Femur (tissue), 1 donor: ENCODE results near the gene GABRR2.
"Not testable (repeated sequence)": the region's sequence is repeated elsewhere in the genome, so short reads cannot be mapped to it uniquely, and the experiment has no call there.

Source experiments
- DNase-seq: peaks from one replicate; pipeline ENCODE4 v3.0.0-alpha.2; 2017

The GABRR2 gene

DNA sequence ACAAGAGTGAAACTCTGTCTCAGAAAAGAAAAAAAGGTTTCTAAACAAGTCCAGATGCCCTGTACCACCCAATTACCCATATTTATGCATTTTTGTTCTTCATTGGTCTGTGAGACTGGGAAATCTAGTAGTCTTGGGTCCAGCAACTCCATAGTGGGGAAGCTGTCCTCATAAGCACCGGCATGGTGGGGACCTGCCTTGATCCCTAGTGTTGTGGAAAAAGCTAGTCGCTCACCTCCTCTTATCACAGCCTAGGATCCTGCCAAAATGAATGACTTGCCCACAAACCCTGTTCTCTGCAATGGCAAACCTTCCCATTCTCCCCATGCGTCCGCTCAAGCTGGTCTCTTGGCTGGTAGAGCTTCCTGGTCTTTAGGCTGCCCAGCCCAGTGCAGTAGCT lies 59.7 kb downstream of the GABRR2 start:
- DNase-seq = no peak

DNA sequence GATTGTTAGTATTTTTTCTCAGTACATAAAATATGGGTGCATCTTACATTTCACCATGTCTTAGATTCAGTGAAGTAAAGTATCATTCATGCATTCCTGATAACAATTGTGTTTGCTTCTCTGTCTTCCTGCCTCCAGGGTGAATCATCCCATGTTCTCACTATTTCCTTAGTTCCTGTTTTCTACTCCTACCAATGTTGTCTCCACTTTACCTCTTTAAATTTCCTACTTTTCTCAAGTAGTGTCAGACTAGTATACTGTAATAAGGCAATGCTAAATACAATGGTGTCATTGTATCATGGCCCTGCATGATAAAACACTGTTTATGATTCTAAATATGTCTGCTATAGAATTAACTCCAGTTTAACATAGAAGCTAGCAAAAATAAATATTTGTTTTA lies 60.5 kb downstream of the GABRR2 start:
- no peak for DNase-seq

DNA sequence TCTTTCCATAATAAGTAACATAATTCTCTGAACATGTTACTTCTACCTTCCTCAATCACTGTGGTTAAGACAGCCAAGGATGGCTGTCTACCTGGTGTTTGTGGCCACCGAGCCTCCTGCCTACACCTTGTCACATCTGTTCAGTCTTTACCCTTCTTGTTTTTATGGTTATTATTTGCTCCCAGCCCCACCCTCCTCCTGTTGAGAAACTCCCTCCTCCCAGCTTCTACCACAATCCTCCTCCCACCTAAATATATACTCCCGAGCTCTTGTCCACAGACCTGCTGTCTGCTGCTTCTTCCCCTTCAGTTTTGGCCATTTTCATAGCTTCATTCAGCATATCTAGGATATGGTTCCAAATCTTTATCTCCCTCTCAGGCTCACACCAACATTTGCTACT lies 62.2 kb downstream of the GABRR2 start:
- DNase-seq = no peak

DNA sequence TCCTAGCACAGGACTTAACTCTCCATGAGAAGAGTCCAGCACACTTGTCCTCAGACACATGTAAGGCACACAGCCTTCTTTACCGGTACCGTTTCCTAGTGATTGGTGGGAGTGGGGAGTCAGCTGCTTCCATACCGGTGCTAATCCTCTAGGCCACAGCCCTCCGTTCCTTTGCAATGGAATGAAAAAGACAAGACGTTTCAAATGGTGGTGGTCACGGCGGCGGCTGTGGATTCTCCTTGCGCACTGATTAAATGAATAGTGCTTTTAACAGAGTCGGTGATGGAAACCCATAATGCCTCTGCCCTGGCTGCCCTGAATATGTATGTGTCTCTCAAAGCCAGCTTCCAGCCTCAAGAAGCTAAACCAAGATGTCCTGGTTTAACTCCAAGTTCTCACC lies 63.1 kb downstream of the GABRR2 start:
- DNase-seq = no peak

DNA sequence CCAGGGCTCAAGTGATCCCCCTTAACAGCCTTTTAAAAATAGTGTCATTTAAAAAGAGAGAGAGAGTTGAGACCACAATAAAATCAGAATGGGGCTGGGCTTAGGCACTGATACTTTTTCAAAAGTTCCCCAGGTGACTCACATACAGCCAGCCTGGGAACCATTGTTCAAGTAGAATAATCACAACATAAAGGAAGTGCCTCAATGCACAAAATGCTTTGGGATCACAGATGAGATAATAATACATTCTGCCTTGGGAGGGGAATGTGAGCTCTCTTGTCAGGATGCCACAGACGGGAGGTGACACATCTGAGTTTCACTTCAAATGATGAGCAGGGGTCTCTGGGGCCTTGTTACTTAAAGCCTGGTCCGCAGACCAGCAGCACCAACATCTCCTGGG lies 63.9 kb downstream of the GABRR2 start:
- DNase-seq = no peak

DNA sequence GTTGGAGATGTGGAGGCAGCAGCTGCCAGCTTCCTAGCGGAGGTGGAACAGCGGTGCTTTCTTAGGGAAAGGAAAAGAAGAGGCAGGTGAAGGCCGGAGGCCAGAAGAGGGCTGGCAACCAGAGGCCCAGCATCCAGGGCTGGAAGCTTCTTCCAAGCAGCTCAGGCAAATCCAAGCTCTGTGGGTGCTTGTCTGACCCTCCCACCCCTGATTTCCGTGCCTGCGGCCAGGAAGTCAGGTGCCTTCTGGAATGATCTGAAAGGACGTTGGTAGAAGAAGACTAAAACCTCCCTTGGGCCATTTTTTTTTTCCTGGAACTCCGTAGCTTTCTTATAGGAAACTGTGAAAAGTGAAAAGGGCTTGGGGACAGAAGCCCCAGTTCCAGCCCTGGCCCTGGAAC lies 64.9 kb downstream of the GABRR2 start:
- DNase-seq = no peak

DNA sequence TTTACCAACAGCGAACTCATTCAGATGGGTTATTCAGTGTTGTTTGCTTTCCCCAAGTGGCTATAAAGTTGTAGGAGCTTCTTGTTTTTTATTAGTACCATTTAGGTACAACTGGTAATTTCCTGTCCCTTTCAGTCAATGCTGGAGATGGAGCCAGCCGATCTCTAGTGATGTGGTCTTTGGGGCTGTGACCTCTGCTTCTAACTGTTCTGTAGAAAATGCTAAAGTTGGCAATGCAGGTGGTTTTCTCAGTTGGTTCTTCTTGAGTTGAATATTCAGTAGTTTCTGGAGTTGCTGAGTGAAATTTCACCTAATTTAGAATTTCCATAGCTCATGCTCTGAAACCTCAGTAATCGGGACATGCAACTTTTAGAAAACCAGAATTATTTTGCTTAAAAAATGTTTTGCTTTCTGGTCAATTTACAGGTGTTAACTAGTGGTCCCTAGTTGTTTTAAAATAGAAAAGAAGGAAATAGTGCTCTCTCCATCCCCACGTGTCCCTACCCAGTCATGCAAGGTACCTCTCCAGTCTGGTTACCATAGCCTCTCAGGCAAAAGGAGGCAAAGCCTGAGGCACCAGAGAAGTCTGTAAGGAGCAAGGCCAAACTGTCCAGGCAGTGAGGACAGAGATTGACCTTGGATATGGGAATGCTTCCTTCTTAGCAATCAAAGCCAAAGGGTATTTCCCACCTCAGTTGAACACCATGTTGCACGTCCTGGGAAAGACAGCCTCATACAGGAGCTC lies 70.7 kb downstream of the GABRR2 start:
- no peak for DNase-seq

DNA sequence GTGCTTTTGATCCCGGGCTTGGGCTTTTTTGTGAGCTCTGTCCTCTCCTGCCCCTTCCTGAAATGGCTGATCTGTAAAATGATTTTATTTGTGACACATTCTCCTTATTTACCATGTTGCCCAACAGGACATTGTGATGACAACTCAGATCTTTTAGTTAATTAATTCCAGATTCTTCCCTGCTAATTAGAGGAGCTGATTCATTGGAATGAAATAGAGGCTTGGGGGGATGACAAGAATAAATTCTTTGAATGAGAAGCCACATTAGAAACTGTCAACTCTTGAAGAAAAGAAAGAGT lies 71.8 kb downstream of the GABRR2 start:
- no peak for DNase-seq

DNA sequence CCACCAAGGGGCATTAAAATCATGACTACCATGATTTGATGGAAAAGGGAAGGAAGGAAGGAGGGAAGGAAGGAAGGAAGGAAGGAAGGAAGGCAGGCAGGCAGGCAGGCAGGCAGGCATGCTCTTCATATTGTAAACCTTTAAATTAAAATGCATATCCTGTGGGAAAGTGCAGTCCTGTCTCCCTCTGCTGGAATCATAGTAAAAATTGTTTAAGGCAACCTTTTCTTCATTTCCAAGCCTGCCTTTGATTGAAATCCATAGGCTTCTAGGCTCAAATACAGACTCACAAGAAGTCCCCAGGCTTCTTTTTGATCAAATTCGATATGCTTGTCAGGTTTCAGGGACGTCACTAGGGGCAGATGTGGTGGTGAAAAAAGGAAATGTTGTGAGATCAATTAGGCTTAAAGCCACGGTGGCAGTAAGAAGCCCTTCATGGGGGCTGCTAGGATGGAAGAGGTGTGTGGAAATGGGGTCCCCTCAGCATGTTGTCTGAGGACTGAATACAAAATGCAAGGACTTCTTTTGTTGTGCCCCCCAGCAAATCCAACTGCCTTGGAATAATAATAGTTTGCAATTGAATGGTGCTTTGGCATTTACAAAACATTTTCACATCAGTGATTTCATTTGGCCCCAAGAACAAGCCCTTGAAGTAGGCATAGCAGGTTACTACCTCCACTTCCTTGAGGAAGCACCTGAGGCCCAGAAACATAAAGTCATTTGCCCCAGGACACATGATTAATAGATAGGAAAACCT lies 72.3 kb downstream of the GABRR2 start:
- peak; percentile 45 for DNase-seq

DNA sequence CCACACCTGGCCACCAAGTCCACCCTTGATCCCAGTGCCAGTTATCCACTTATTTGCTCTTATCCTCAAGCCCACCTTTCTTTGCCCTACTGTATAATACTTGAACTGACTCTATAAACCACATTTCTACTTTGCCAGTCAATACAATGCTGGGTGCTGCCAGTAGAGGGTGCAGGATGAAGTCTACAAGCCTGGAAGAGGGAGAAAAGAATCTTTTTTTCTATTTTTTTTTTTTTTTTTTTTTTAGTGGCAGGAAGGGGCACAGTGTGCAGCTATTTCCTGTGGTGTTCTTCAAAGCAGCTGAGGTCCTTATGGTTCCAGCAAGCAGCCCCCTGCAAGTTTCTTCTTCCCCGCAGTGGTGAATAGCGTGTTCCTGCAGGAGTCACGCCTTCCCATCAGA lies 75.8 kb downstream of the GABRR2 start:
- DNase-seq = no peak

DNA sequence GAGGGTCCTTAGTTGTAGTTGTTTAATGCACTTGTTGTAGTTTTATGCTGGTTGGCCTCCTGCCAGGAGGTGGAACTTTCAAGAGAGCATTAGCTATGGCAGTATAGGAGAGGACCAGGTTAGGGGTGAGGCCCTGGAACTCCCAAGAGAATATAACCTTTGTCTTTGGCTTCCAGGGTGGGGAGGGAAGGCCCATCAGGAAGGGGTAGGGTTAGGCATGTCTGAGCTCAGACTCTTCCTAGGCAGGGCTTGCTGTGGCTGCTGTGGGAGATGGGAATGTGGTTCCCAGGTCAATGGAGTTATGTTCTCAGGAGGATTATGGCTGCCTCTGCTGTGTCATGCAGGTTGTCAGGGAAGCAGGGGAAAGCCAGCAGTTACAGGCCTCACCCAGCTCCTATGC lies 77.9 kb downstream of the GABRR2 start:
- no peak for DNase-seq

DNA sequence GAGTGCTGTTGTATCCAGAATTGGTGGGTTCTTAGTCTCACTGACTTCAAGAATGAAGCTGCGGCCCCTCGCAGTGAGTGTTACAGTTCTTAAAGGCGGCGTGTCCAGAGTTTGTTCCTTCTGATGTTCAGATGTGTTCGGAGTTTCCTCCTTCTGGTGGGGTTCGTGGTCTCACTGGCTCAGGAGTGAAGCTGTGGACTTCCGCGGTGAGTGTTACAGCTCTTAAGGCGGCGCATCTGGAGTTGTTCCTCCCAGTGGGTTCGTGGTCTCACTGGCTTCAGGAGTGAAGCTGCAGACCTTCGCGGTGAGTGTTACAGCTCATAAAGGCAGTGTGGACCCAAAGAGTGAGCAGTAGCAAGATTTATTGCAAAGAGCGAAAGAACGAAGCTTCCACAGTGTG lies 81.5 kb downstream of the GABRR2 start:
- not testable (repeated sequence) for DNase-seq

DNA sequence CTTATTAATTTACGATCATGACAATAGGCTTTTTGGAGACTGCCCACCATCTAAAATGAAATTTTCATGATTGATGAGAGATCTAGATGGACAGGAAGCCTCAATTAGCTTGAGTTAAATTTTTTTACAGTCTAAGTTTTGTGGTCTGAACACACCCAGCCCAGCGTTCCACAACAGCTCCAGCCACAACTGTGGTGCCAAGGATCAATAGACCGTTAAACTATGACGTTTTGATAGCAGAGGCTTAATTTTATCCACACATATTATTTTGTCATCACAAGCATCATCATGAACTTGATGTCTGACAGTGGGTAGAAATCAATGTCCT lies 92.4 kb downstream of the GABRR2 start:
- no peak for DNase-seq

DNA sequence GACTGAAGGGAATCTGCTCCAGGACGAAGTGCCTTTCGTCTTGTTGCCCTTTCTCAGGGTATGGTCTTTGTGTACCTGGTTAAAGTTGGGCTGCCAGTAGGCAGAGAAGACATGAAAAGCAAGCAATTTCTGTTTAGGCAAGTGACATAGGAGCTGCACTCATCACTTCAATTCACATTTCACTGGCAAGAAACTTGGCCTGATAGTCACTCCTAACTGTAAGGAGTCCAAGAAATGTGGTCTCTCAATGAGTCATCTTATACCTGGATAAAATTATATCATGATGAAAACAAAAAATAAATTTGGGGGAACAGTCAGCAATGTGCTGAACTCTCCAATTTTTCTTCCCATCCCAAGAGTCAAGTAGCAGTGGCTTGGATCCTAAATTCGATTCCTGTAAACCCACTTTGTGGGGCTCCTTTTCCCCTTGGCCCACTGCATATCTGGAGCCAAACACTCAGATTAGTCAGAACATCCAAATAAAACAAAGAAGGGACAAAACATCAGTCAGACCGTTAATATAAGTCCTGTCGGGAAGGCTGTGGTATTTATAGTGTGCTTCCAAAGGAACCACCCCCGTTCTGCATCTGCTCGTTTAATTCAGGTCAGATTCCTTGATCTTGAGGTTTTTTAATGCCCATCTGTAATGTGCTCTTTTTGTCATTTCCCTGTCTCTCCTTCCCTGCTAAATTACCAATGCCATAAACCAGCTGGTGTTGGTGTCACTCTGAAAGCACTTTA lies 93.0 kb downstream of the GABRR2 start:
- DNase-seq = no peak

DNA sequence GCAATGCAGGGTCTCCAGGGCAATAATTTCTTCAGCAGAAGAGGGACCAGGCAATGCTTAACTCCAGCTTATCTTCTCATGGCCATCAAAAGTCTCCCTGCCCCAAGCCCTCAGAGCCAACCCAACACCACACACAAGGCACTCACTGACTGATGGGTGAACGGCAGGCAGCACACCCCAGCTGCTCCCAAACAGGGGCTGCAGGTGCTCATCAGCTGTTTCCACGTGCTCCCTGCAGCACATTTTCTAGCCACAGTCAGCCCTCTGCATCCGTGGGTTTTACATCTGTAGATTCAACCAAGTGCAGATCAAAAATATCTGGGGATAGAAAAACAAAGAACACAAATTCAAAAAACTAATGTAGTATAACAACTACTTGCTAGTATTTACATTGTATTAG lies 94.0 kb downstream of the GABRR2 start:
- DNase-seq = no peak

DNA sequence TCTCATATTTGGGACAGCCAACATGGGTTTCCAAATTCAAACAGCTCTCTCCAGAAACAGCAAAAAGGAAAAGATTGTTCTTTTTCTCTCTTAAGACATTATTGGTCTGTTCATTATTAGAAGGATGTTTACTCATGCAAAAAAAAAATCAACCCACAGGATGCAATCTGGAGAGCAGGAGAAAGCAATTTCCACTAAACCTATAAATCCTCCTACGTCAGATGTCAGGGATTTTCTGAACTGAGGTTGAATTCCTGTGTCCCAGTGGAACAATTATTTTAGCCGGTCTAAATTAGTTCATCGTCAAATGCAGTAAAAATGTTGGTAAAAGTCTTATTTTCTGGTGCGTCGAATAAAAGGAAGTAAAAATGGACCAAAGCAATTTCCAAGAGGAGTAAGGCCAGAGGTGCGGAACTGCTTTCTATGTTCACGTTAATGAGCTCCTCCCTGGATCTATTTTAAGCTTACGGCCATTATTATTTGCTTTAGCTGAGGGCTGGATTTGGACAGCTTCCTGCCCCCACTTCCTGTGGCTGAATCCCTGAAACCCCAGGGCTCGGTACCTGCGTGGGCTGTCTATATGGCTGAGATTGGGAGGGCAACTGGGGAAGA lies 97.7 kb downstream of the GABRR2 start, which contains the start of gene GABRR1:
Gene GABRR1 (minus strand): TSS at position 60 of the 612 bp plus-strand sequence. CDS start 36 bp downstream, at position 24.
- DNase-seq = no peak

DNA sequence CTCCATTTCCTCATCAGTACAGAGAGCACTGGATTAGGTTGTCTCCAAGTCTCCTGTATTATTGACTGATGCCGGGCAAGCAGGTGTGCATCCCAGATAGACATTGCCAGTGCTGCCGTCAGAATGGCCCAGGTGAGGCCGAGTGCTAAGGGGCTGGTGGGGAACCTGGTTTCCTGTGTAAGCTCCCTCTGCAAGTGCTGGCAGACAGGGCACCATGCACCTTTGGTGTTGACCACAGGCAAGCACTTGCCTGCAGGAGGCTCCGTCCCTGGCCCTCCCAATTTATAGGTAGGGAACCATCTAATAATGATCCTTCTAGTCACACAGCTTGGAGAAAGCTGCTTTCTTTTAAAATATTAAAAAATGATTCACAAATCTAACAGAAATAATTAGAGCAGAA lies 98.7 kb downstream of the GABRR2 start:
- no peak for DNase-seq

DNA sequence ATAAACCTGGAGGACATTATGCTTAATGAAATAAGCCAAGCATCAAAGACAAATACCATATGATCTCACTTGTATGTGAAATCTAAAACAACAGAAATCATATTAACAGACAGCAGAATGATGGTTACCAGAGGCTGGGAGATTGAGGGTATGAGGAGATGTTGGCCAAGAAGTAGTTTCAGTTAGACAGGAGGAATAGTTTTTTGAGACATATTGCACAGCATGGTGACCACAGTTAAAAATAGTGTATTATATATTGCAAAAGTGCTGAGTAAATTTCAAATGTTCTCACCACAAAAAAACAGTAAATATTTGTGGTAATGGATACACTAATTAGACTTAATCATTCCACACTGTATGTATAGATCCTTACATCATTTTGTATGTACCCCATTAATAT lies 99.7 kb downstream of the GABRR2 start:
- DNase-seq = no peak

DNA sequence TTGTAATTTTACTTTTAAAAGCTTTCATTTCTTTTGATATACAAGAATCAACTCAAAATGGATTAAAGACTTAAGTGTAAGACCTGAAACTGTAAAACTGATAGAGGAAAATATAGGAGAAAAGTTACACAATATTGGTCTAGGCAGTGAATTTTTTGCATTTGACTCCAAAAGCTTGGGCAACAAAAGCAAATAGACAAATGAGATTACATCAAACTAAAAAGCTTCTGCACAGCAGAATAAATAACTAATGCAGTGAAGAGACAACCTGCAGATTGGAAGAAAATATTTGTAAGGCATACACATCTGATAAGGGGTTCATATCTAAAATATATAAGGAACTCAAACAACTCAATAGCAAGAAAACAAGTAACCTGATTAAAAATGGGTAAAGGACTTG lies 100.9 kb downstream of the GABRR2 start:
- DNase-seq = no peak

DNA sequence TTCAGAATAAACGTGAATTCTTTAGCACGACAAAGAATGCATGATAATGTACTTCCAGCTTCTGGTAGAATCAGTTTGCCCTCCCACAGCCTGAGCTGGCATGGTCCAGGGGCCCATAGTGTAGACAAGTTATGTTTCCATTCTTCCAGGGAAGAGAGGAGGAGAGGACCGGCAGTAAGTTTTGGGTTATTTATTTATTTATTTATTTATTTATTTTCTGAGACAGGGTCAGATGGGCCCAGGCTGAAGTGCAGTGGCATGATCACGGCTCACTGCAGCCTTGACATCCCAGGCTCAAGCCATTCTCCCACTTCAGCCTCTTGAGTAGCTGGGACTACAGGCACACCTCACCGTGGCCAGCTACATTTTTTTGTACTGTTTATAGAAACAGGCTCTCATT lies 102.6 kb downstream of the GABRR2 start:
- DNase-seq = no peak

DNA sequence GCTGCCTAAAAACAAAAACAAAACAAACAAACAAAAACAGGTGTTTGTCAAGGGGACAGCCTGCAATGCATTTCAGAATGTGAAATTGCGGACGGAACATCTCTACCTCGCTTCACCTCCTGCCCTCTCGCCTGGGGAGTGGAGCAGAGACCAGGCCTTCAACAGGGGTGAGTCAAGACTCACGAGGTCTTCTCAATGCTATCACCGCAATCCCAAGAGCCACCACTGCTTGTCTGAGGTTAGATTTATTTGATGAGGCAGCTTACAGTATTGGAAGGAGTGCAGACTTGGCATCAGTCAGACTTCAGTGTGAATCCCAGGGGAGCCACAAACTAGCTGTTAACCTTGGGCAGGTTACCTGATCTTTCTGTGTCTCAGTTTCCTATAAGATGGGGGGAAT lies 105.6 kb downstream of the GABRR2 start:
- no peak for DNase-seq

DNA sequence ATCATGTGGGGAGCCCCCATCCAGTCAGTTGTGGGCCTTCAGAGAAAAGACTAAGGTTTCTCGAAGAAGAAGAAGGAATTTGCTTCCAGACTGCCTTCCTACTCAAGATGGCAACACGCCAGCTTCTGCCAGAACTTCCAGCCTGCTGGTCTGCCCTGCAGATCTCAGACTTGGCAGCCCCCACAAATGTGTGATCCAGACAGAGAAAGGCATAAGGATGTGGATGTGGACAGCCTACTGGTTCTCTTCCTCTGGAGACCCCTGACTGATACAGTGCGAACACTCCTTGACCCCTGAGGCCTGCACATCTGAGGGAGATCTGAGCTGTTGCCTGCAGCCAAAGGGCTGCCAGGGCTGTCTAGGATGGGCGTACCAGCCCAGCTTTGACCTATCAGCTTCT lies 106.5 kb downstream of the GABRR2 start:
- DNase-seq = no peak
